ENCODE measurements around the gene CIROP.

Gene CIROP

DNA sequence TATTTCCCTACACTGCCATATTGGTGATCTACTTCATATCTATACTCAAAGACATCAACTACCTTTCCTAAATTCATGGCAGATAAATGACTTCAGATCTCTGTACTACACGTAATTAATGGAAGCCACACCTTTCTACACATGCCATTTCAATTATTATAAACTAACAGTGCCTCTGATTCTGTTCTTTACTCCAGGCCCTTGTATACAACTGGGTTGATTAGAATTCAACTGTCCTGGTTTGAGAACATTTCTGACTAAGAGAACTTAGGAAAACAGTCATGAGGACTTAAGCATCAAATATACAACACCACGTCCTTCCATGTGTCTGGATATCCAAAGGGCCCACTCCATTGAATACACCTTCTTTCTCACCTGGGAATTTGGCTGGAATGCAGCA is 11.7 kb downstream of the CIROP start:
- no peak overlapping the region for H3K4me3 ChIP-seq (ENCODE audit: low read depth, low read length)
- TF ChIP-seq, protein P1, sequence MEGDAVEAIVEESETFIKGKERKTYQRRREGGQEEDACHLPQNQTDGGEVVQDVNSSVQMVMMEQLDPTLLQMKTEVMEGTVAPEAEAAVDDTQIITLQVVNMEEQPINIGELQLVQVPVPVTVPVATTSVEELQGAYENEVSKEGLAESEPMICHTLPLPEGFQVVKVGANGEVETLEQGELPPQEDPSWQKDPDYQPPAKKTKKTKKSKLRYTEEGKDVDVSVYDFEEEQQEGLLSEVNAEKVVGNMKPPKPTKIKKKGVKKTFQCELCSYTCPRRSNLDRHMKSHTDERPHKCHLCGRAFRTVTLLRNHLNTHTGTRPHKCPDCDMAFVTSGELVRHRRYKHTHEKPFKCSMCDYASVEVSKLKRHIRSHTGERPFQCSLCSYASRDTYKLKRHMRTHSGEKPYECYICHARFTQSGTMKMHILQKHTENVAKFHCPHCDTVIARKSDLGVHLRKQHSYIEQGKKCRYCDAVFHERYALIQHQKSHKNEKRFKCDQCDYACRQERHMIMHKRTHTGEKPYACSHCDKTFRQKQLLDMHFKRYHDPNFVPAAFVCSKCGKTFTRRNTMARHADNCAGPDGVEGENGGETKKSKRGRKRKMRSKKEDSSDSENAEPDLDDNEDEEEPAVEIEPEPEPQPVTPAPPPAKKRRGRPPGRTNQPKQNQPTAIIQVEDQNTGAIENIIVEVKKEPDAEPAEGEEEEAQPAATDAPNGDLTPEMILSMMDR (IDR thresholded peaks at IDR 0.05; ENCODE audit: borderline replicate concordance, insufficient read depth, low read depth, low read length) = no peak

- H3K4me3 ChIP-seq (ENCODE audit: low read depth, low read length) = no peak overlapping the region
- TF ChIP-seq, protein P1 (IDR thresholded peaks at IDR 0.05; ENCODE audit: borderline replicate concordance, insufficient read depth, low read depth, low read length) = no peak
These were observed 13.2 kb downstream of the CIROP start for GRCh38 chr14:23091294-23092225.

- no peak overlapping the region for H3K4me3 ChIP-seq (ENCODE audit: low read depth, low read length)
- TF ChIP-seq, protein P1 (IDR thresholded peaks at IDR 0.05; ENCODE audit: borderline replicate concordance, insufficient read depth, low read depth, low read length) = no peak
These were observed 14.5 kb downstream of the CIROP start for GRCh38 chr14:23090254-23090636.

- TF ChIP-seq, protein P1 (IDR thresholded peaks at IDR 0.05; ENCODE audit: borderline replicate concordance, insufficient read depth, low read depth, low read length) = no peak
- no peak overlapping the region for H3K4me3 ChIP-seq (ENCODE audit: low read depth, low read length)
These were observed 15.1 kb downstream of the CIROP start for GRCh38 chr14:23089498-23090253.

DNA sequence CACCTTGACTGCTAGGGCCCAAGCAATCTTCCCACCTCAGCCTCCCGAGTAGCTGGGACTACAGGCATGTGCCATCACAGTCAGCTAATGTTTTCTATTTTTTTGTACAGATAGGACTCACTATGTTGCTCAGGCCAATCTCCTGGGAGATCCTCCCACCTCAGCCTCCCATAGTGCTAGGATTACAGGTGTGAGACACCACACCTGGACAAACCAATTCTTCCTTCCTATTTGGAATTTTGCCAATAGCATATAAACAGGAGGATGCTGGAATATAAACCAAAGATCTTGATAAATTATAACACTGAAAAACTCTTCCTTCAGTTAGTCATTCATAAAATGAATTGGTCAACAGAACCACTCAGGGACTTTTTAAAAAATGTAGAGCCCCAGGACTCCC is 18.2 kb downstream of the CIROP start:
- TF ChIP-seq, protein P1 (IDR thresholded peaks at IDR 0.05; ENCODE audit: borderline replicate concordance, insufficient read depth, low read depth, low read length) = no peak
- H3K4me3 ChIP-seq (ENCODE audit: low read depth, low read length) = no peak overlapping the region

DNA sequence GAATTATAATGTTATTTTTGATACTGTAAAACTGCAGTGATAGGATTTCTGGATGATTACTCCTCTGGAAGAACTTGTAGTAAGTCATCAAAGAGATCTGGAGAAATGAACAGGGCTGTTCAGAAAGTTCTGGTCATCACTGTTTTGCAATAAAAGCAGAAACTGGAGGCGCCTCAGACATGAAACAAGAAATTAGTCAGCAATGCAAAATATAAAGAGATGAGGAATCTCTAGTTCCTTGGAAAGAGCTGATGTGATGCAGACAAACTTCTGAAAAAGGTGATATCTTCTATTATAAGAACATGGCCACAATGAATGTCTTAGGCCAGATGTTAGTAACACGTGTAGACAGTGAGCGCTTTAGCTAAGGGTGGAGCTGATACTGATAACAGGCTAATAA is 19.3 kb downstream of the CIROP start:
- TF ChIP-seq, protein P1 (IDR thresholded peaks at IDR 0.05; ENCODE audit: borderline replicate concordance, insufficient read depth, low read depth, low read length) = no peak
- H3K4me3 ChIP-seq (ENCODE audit: low read depth, low read length) = no peak overlapping the region

Measured in GM12875 (cell line).